Neural progenitor cell (in vitro differentiated cells): ENCODE results near the gene PARP11.

Source experiments
- EZH2 ChIP-seq: fragments of 200-600 bp; sonication (generic); IDR thresholded peaks from 2 replicates; pipeline ENCODE4 v1.6.1; 2017; ENCODE audit warnings: antibody characterized with exemption, mild to moderate bottlenecking, moderate library complexity
- EZH2phosphoT487 ChIP-seq: fragments of 200-600 bp; sonication (generic); IDR thresholded peaks from 2 replicates; pipeline ENCODE4 v1.6.1; 2017; ENCODE audit warnings: antibody characterized with exemption
- TF ChIP-seq, protein P1 (sequence below): fragments of 200-600 bp; sonication (generic); IDR thresholded peaks from 2 replicates; pipeline ENCODE4 v1.5.1; 2017; ENCODE audit warnings: antibody characterized with exemption, mild to moderate bottlenecking

DNA sequence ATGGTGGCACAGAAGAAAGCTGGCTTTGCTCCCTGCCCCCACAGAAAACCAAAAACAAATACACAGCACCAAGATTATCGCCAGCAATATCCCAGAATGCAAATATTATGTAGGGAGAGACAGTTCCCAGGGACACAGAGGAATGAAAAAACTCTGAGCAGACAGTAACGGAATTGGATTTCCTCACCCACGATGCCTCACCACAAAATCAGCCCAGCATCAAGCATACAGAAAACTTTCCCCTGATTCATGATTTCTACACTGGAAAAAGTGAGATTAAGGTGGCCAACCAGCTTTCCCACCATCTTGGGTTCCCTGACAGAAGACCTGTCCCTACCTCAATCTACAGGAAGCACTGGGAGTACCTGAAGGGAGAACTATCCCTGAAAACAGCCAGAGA is 36.6 kb downstream of the PARP11 start:
- TF ChIP-seq, protein P1, sequence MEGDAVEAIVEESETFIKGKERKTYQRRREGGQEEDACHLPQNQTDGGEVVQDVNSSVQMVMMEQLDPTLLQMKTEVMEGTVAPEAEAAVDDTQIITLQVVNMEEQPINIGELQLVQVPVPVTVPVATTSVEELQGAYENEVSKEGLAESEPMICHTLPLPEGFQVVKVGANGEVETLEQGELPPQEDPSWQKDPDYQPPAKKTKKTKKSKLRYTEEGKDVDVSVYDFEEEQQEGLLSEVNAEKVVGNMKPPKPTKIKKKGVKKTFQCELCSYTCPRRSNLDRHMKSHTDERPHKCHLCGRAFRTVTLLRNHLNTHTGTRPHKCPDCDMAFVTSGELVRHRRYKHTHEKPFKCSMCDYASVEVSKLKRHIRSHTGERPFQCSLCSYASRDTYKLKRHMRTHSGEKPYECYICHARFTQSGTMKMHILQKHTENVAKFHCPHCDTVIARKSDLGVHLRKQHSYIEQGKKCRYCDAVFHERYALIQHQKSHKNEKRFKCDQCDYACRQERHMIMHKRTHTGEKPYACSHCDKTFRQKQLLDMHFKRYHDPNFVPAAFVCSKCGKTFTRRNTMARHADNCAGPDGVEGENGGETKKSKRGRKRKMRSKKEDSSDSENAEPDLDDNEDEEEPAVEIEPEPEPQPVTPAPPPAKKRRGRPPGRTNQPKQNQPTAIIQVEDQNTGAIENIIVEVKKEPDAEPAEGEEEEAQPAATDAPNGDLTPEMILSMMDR = no peak
- TF ChIP-seq EZH2 (no peak), EZH2phosphoT487 (no peak)
